ENCODE results near the gene COQ10B. TPM values are rescaled to one million over a fixed set of nuclear protein-coding genes. Genes with fewer than 3 reads are reported as not detected.

The COQ10B gene
- total and polyA plus RNA-seq, 4 donors, result 12.0 to 22.1 (median 16.5) TPM

DNA sequence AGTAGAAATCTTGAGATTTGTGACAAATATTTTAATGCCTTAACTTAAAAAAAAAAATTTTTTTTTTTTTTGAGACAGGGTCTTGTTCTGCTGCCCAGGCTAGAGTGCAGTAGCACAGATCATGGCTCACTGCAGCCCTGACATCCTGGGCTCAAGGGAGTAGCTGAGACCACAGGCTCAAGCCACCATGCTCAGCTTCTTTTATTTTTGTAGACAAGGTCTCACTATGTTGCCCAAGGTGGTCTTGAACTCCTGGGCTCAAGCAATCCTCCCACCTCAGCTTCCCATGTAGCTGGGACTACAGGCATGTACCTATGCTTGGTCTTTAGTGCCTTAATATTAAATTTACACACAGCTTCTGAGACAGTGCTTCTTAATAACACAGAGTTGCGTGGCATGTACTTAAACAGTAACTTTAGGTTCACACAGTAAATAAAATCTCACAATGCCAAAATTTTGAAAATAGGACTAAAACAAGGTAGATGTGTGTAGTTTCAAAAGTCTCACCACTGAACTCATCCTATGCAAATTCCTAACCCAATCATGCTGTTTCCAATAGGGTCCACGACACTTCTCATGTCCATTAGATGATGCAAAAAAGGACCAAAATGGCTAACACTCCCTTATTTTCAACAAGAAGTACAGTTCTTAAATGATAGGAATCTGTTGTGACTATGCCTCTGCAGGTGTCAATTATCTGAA is 42.2 kb downstream of the COQ10B start (continued):
- TF ChIP-seq, protein P1, sequence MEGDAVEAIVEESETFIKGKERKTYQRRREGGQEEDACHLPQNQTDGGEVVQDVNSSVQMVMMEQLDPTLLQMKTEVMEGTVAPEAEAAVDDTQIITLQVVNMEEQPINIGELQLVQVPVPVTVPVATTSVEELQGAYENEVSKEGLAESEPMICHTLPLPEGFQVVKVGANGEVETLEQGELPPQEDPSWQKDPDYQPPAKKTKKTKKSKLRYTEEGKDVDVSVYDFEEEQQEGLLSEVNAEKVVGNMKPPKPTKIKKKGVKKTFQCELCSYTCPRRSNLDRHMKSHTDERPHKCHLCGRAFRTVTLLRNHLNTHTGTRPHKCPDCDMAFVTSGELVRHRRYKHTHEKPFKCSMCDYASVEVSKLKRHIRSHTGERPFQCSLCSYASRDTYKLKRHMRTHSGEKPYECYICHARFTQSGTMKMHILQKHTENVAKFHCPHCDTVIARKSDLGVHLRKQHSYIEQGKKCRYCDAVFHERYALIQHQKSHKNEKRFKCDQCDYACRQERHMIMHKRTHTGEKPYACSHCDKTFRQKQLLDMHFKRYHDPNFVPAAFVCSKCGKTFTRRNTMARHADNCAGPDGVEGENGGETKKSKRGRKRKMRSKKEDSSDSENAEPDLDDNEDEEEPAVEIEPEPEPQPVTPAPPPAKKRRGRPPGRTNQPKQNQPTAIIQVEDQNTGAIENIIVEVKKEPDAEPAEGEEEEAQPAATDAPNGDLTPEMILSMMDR (IDR thresholded peaks at IDR 0.05; ENCODE audit: low read depth, low read length, missing input control), result no peak
- no peak for TF ChIP-seq HNF4G (IDR thresholded peaks at IDR 0.05)
- TF ChIP-seq NR2F2 (IDR thresholded peaks at IDR 0.05), result no peak
- TF ChIP-seq JUND (IDR thresholded peaks at IDR 0.05), result no peak
- TF ChIP-seq FOXA2 (IDR thresholded peaks at IDR 0.05), result no peak
- TF ChIP-seq, protein P2, sequence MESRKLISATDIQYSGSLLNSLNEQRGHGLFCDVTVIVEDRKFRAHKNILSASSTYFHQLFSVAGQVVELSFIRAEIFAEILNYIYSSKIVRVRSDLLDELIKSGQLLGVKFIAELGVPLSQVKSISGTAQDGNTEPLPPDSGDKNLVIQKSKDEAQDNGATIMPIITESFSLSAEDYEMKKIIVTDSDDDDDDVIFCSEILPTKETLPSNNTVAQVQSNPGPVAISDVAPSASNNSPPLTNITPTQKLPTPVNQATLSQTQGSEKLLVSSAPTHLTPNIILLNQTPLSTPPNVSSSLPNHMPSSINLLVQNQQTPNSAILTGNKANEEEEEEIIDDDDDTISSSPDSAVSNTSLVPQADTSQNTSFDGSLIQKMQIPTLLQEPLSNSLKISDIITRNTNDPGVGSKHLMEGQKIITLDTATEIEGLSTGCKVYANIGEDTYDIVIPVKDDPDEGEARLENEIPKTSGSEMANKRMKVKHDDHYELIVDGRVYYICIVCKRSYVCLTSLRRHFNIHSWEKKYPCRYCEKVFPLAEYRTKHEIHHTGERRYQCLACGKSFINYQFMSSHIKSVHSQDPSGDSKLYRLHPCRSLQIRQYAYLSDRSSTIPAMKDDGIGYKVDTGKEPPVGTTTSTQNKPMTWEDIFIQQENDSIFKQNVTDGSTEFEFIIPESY (IDR thresholded peaks at IDR 0.05), result no peak

DNA sequence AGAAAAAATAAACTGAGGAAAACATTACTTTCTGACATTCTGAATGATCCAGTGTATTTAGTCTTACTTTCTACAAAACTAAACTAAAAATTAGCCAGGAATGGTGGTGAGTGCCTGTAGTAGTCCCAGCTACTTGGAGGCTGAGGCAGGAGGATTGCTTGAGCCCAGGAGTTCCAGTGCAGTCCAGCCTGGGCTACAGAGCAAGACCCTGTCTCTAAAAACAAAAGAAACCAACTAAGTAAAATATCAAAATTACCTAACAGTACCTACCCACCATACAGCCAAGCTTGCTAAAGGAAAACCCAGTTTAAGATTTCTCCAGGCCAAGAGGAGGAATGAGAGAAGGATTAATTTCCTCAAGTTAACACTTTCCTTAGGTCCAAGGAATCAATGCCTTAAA is 43.3 kb downstream of the COQ10B start:
- Histone ChIP-seq H3K36me3 (ENCODE audit: control insufficient read depth in 4 of 4, insufficient read depth in 3 of 4, low read depth in 1 of 4, low read length in 3 of 4) (peaks cover 11 to 54% (median 47%) of the 10 kb centered on the region in 4 donors), H3K27ac (ENCODE audit: low read depth in 1 of 2, low read length in 2 of 2) (no peak overlapping the region), H3K4me3 (ENCODE audit: low read depth in 1 of 3, low read length in 3 of 3) (peak overlapping the region in 2 of 3 donors; percentile 3 to 6), H3K9ac (ENCODE audit: low read depth in 1 of 2, low read length in 2 of 2) (no peak overlapping the region), H3K9me3 (ENCODE audit: control insufficient read depth in 4 of 4, low read length in 3 of 4) (no peaks in the 10 kb centered on the region), H3K27me3 (ENCODE audit: control insufficient read depth in 4 of 4, insufficient read depth in 4 of 4, low read length in 3 of 4) (no peaks in the 10 kb centered on the region), H3K4me1 (ENCODE audit: control insufficient read depth in 4 of 4, insufficient read depth in 4 of 4, low read length in 3 of 4) (peaks cover 8 to 33% (median 10%) of the 10 kb centered on the region in 4 donors)
- no peak for TF ChIP-seq TAF1 (conservative IDR thresholded peaks at IDR 0.05)
- TF ChIP-seq, protein P3, sequence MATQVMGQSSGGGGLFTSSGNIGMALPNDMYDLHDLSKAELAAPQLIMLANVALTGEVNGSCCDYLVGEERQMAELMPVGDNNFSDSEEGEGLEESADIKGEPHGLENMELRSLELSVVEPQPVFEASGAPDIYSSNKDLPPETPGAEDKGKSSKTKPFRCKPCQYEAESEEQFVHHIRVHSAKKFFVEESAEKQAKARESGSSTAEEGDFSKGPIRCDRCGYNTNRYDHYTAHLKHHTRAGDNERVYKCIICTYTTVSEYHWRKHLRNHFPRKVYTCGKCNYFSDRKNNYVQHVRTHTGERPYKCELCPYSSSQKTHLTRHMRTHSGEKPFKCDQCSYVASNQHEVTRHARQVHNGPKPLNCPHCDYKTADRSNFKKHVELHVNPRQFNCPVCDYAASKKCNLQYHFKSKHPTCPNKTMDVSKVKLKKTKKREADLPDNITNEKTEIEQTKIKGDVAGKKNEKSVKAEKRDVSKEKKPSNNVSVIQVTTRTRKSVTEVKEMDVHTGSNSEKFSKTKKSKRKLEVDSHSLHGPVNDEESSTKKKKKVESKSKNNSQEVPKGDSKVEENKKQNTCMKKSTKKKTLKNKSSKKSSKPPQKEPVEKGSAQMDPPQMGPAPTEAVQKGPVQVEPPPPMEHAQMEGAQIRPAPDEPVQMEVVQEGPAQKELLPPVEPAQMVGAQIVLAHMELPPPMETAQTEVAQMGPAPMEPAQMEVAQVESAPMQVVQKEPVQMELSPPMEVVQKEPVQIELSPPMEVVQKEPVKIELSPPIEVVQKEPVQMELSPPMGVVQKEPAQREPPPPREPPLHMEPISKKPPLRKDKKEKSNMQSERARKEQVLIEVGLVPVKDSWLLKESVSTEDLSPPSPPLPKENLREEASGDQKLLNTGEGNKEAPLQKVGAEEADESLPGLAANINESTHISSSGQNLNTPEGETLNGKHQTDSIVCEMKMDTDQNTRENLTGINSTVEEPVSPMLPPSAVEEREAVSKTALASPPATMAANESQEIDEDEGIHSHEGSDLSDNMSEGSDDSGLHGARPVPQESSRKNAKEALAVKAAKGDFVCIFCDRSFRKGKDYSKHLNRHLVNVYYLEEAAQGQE (IDR thresholded peaks at IDR 0.05), result no peak
- TF ChIP-seq, protein P2 (IDR thresholded peaks at IDR 0.05), result no peak
- no peak for TF ChIP-seq HNF4G (IDR thresholded peaks at IDR 0.05)
- TF ChIP-seq RXRA (IDR thresholded peaks at IDR 0.05), result no peak
- TF ChIP-seq FOXA1 (IDR thresholded peaks at IDR 0.05), result no peak
- TF ChIP-seq GABPA (IDR thresholded peaks at IDR 0.05 in 1 of 2, conservative IDR thresholded peaks at IDR 0.05 in 1 of 2), result no peak
- TF ChIP-seq FOXA2 (IDR thresholded peaks at IDR 0.05), result no peak
- TF ChIP-seq SP1 (IDR thresholded peaks at IDR 0.05), result no peak
- no peak for TF ChIP-seq NR2F2 (IDR thresholded peaks at IDR 0.05)
- no peak for TF ChIP-seq EGR1 (IDR thresholded peaks at IDR 0.05; ENCODE audit: low read depth in 2 of 2)
- TF ChIP-seq JUND (IDR thresholded peaks at IDR 0.05), result no peak
- no peak for TF ChIP-seq HNF4A (conservative IDR thresholded peaks at IDR 0.05)
- no peak for TF ChIP-seq YY1 (IDR thresholded peaks at IDR 0.05)
- no peak for DNase-seq (ENCODE audit: low spot score)
